ENCODE measurements around the gene CSMD2. TPM values are rescaled to one million over a fixed set of nuclear protein-coding genes. Genes with fewer than 3 reads are reported as not detected.
"Not testable (repeated sequence)": the region's sequence is repeated elsewhere in the genome, so short reads cannot be mapped to it uniquely, and the experiment has no call there.

CSMD2 gene
- total RNA-seq, 1 experiment from 2014 or later = 2.8 TPM

DNA sequence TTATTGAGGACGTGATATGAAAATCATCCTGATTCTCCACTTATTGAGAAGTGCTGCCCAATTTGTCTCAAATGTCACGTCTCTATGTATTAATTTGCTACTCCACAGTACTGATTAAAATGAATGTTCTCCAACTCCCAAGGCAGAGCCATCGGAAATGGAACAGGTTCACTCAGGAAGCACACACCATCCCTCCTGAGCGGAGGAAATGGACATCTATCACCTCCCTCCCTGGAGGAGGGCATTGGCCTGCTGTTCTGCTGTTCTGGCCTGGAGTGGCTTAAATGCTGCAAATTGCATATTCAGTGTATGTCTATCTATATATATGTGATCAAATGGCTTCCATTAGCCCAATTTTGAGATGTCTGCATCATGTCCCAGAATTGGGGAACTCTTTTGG, 140.5 kb downstream of the CSMD2 start:
- no peak for TF ChIP-seq EZH2 (IDR thresholded peaks at IDR 0.05; ENCODE audit: borderline replicate concordance, low read depth, low read length, poor library complexity, severe bottlenecking)
- TF ChIP-seq, protein P1, sequence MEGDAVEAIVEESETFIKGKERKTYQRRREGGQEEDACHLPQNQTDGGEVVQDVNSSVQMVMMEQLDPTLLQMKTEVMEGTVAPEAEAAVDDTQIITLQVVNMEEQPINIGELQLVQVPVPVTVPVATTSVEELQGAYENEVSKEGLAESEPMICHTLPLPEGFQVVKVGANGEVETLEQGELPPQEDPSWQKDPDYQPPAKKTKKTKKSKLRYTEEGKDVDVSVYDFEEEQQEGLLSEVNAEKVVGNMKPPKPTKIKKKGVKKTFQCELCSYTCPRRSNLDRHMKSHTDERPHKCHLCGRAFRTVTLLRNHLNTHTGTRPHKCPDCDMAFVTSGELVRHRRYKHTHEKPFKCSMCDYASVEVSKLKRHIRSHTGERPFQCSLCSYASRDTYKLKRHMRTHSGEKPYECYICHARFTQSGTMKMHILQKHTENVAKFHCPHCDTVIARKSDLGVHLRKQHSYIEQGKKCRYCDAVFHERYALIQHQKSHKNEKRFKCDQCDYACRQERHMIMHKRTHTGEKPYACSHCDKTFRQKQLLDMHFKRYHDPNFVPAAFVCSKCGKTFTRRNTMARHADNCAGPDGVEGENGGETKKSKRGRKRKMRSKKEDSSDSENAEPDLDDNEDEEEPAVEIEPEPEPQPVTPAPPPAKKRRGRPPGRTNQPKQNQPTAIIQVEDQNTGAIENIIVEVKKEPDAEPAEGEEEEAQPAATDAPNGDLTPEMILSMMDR (conservative IDR thresholded peaks at IDR 0.05; ENCODE audit: low read depth, low read length) = no peak
- Histone ChIP-seq H3K9me3 (ENCODE audit: low read depth, low read length, poor library complexity, severe bottlenecking) (no peaks in the 10 kb centered on the region), H3K4me1 (ENCODE audit: insufficient read depth, low read length, poor library complexity, severe bottlenecking) (no peaks in the 10 kb centered on the region), H3K27ac (ENCODE audit: low read depth, low read length, poor library complexity, severe bottlenecking) (no peak overlapping the region), H3K36me3 (ENCODE audit: insufficient read depth, low read length, poor library complexity, severe bottlenecking) (no peaks in the 10 kb centered on the region), H3K27me3 (replicated peaks; ENCODE audit: insufficient read depth, low read depth, low read length, poor library complexity) (no peaks in the 10 kb centered on the region), H3K4me3 (ENCODE audit: low read depth, low read length, poor library complexity, severe bottlenecking) (no peak overlapping the region)
- ChIA-PET POLR2A (ENCODE audit: low non-redundant PET) (no interaction called here), CTCF (no interaction called here)
- no peak for DNase-seq (ENCODE audit: low spot score)
- BruUV-seq (replicated peaks) = no TSS peak
- intact Hi-C loops (cut with micrococcal nuclease; ENCODE audit: unreplicated experiment) = no loop called here

DNA sequence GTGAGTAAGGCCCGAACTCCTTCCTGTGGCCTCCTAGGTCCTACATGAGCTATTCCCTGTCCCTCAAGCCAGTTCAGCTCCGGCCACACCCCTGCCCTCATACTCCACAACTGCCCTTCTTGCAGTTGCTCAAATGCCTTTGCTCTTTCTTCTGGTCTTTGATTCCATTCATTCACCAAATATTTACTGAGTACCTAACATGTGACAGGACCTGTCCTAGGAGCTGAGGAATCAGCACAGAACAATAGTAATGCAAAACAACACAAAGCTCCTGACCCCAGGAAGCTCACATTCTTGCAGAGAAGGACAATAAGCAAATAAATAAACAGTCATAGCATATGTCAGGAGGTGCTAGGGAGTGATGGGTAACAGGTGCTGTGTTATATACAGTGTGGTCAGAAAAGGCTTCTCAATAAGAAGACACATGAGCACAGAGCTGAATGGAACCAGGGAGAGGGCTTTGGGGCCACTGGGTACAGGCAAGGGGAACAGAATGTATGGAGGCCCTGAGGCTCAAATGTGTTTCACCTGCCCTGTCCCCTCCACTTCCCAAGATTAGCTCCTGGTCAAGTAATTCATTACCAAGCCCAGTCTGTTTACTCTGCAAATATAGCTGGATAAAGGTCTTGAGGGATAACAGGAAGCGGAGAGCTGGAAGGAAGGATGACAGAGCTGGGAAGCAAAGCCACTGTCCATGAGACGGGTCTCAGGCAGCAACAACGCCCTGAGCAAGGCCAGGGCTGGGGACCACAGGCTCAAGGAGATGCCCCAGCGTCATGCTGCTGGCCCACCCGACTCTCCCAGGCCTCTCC, 145.1 kb downstream of the CSMD2 start:
- no peak for DNase-seq (ENCODE audit: low spot score)
- ChIA-PET POLR2A (ENCODE audit: low non-redundant PET) (no interaction called here), CTCF (no interaction called here)
- Histone ChIP-seq H3K27me3 (replicated peaks; ENCODE audit: insufficient read depth, low read depth, low read length, poor library complexity) (no peaks in the 10 kb centered on the region), H3K36me3 (ENCODE audit: insufficient read depth, low read length, poor library complexity, severe bottlenecking) (no peaks in the 10 kb centered on the region), H3K9me3 (ENCODE audit: low read depth, low read length, poor library complexity, severe bottlenecking) (no peaks in the 10 kb centered on the region), H3K4me3 (ENCODE audit: low read depth, low read length, poor library complexity, severe bottlenecking) (no peak overlapping the region), H3K4me1 (ENCODE audit: insufficient read depth, low read length, poor library complexity, severe bottlenecking) (no peaks in the 10 kb centered on the region), H3K27ac (ENCODE audit: low read depth, low read length, poor library complexity, severe bottlenecking) (no peak overlapping the region)
- TF ChIP-seq EZH2 (IDR thresholded peaks at IDR 0.05; ENCODE audit: borderline replicate concordance, low read depth, low read length, poor library complexity, severe bottlenecking) = no peak
- TF ChIP-seq, protein P1 (conservative IDR thresholded peaks at IDR 0.05; ENCODE audit: low read depth, low read length) = no peak
- BruUV-seq (replicated peaks) = no TSS peak
- intact Hi-C loops (cut with micrococcal nuclease; ENCODE audit: unreplicated experiment) = no loop called here

DNA sequence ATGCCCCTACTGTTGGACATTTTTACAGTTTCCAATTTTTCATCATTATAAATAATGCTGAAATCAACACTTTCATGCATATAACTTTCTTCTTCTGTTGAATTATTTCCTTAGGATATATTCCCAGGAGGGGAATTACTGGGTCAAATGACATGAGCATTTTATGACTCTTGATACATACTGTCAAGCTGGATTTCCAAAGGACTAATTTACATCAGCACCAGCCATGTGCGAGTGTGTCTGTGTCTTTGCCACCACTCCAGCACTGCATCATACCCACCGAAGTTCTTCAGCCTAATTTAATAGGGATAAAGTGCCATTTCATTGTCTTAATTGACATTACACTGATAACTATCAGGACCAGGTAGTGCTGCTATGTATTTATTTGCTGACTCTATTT, 146.7 kb downstream of the CSMD2 start:
- ChIA-PET POLR2A (ENCODE audit: low non-redundant PET) (no interaction called here), CTCF (no interaction called here)
- Histone ChIP-seq H3K4me3 (ENCODE audit: low read depth, low read length, poor library complexity, severe bottlenecking) (no peak overlapping the region), H3K27me3 (replicated peaks; ENCODE audit: insufficient read depth, low read depth, low read length, poor library complexity) (no peaks in the 10 kb centered on the region), H3K9me3 (ENCODE audit: low read depth, low read length, poor library complexity, severe bottlenecking) (no peaks in the 10 kb centered on the region), H3K27ac (ENCODE audit: low read depth, low read length, poor library complexity, severe bottlenecking) (no peak overlapping the region), H3K36me3 (ENCODE audit: insufficient read depth, low read length, poor library complexity, severe bottlenecking) (no peaks in the 10 kb centered on the region), H3K4me1 (ENCODE audit: insufficient read depth, low read length, poor library complexity, severe bottlenecking) (no peaks in the 10 kb centered on the region)
- TF ChIP-seq EZH2 (IDR thresholded peaks at IDR 0.05; ENCODE audit: borderline replicate concordance, low read depth, low read length, poor library complexity, severe bottlenecking) = no peak
- TF ChIP-seq, protein P1 (conservative IDR thresholded peaks at IDR 0.05; ENCODE audit: low read depth, low read length) = no peak
- intact Hi-C loops (cut with micrococcal nuclease; ENCODE audit: unreplicated experiment) = no loop called here
- no TSS peak for BruUV-seq (replicated peaks)
- DNase-seq (ENCODE audit: low spot score) = no peak

DNA sequence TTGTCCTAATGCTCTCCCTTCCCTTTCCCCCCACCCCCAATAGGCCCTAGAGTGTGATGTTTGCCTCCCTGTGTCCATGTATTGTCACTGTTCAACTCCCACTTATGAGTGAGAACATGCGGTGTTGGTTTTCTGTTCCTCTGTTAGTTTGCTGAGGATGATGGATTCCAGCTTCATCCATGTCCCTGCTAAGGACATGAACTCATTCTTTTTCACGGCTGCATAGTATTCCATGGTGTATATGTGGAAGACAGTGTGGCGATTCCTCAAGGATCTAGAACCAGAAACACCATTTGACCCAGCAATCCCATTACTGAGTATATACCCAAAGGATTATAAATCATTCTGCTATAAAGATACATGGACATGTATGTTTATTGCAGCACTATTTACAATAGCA, 148.7 kb downstream of the CSMD2 start:
- intact Hi-C loops (cut with micrococcal nuclease; ENCODE audit: unreplicated experiment); H3K4me1 ChIP-seq (ENCODE audit: insufficient read depth, low read length, poor library complexity, severe bottlenecking); H3K4me3 ChIP-seq (ENCODE audit: low read depth, low read length, poor library complexity, severe bottlenecking); H3K27ac ChIP-seq (ENCODE audit: low read depth, low read length, poor library complexity, severe bottlenecking); POLR2A ChIA-PET (ENCODE audit: low non-redundant PET); BruUV-seq (replicated peaks); CTCF ChIA-PET; H3K36me3 ChIP-seq (ENCODE audit: insufficient read depth, low read length, poor library complexity, severe bottlenecking); H3K27me3 ChIP-seq (replicated peaks; ENCODE audit: insufficient read depth, low read depth, low read length, poor library complexity); DNase-seq (ENCODE audit: low spot score); H3K9me3 ChIP-seq (ENCODE audit: low read depth, low read length, poor library complexity, severe bottlenecking): not testable (repeated sequence)
